A549 treated with dexamethasone at 1 μM for 4 hours (cell line): ENCODE results near the gene BIRC6. TPM values are rescaled to one million over a fixed set of nuclear protein-coding genes. Genes with fewer than 3 reads are reported as not detected.

ENCODE experiments used
- total RNA-seq: library from RNA; stranded (reverse); fragments of 200-300 nt; extraction: Qiagen RNA extraction; gene quantifications from 5 replicates; pipeline ENCODE4 v1.2.3, GENCODE V29; 2022

Gene BIRC6
- total RNA-seq = 26.6 to 36.3 TPM (median 31.3 TPM) in 5 replicates

GRCh38 chr2:32356681-32357317 is at the start of gene BIRC6:
BIRC6 (plus strand) TSS chr2:32357023; CDS start chr2:32357162, 139 bp downstream.

GRCh38 chr2:32627814-32628579 is 271.2 kb downstream of the BIRC6 start, which contains the start of gene TTC27:
TTC27 (plus strand) TSS chr2:32628050; CDS start chr2:32628293, 243 bp downstream.

Other genes starting within 250 kb of the BIRC6 start
- gene SLC30A6, start 191.2 kb upstream of the BIRC6 start, total RNA-seq = 13.6 to 19.3 TPM (median 16.5 TPM) in 5 replicates
- 0.04 to 0.11 TPM (median 0.08 TPM) in 5 replicates for gene NLRC4, start 92.1 kb upstream of the BIRC6 start, total RNA-seq
- gene YIPF4, start 79.1 kb upstream of the BIRC6 start, total RNA-seq = 41.1 to 55.9 TPM (median 49.4 TPM) in 5 replicates